Activated naive CD4-positive, alpha-beta T cell treated with anti-CD3 and anti-CD28 coated beads, Interleukin-2, amount 10 ng/mL, durations not matched to agents 5 hours and 36 hours (primary cell): Measurements from ENCODE around the gene ANXA8L1. TPM values are rescaled to one million over a fixed set of nuclear protein-coding genes. Genes with fewer than 3 reads are reported as not detected.

ENCODE experiments used
- total RNA-seq, 2 experiments: library from RNA; stranded (reverse); gene quantifications; one replicate each; pipeline ENCODE4 v1.2.3, GENCODE V29; 2021

The ANXA8L1 gene
- total RNA-seq, result under 1 TPM in 1 of 2 experiments, not detected in 1; 0.28 TPM

GRCh38 chr10:46375406-46375805 lies at the start of gene ANXA8L1:
Gene ANXA8L1, plus strand, starts transcription at chr10:46375776. Its CDS starts 76 bp downstream, at chr10:46375852.

Other genes starting within 250 kb of the ANXA8L1 start
- gene ANTXRL, start 88.8 kb upstream of the ANXA8L1 start, total RNA-seq, result under 1 TPM in 1 of 2 experiments, not detected in 1; 0.84 TPM
- not detected for gene NPY4R, start 90.2 kb downstream of the ANXA8L1 start, total RNA-seq
- not detected for gene GPRIN2, start 180.9 kb downstream of the ANXA8L1 start, total RNA-seq
- under 1 TPM; 0.75 to 0.78 TPM for gene SYT15, start 203.4 kb downstream of the ANXA8L1 start, total RNA-seq